DMS114 treated with DMSO at 0.1 percent for 48 hours (cell line): ENCODE measurements around the gene DCLK1.

Experiments used
- DNase-seq: peaks from one replicate; lab custom pipeline; 2025; ENCODE audit not compliant: unreplicated experiment; lab: John Stamatoyannopoulos, UW

DCLK1 gene

GRCh38 chr13:35838356-35838755 is 292.8 kb downstream of the DCLK1 start:
- DNase-seq, result no peak

GRCh38 chr13:35836446-35836845 is 294.7 kb downstream of the DCLK1 start:
- DNase-seq, result no peak

- DNase-seq, result no peak
These were observed 295.2 kb downstream of the DCLK1 start for GRCh38 chr13:35835989-35836388.

- no peak for DNase-seq
These were observed 297.4 kb downstream of the DCLK1 start for GRCh38 chr13:35833608-35834275.

- no peak for DNase-seq
These were observed 298.2 kb downstream of the DCLK1 start for GRCh38 chr13:35833031-35833430.

GRCh38 chr13:35832551-35832950 is 298.6 kb downstream of the DCLK1 start:
- no peak for DNase-seq

GRCh38 chr13:35830850-35831450 is 300.2 kb downstream of the DCLK1 start:
- no peak for DNase-seq

GRCh38 chr13:35826626-35827254 is 304.4 kb downstream of the DCLK1 start:
- DNase-seq, result no peak

GRCh38 chr13:35824825-35825224 is 306.4 kb downstream of the DCLK1 start:
- no peak for DNase-seq

GRCh38 chr13:35824395-35824794 is 306.8 kb downstream of the DCLK1 start:
- DNase-seq, result no peak

GRCh38 chr13:35822666-35823065 is 308.5 kb downstream of the DCLK1 start:
- DNase-seq, result no peak

GRCh38 chr13:35818633-35819067 is 312.5 kb downstream of the DCLK1 start:
- peak; percentile 7 for DNase-seq

- DNase-seq, result no peak
These were observed 313.3 kb downstream of the DCLK1 start for GRCh38 chr13:35817642-35818607.

- DNase-seq, result no peak
These were observed 316.6 kb downstream of the DCLK1 start for GRCh38 chr13:35814605-35815011.

- DNase-seq, result no peak
These were observed 318.4 kb downstream of the DCLK1 start for GRCh38 chr13:35812736-35813135.

- no peak for DNase-seq
These were observed 320.9 kb downstream of the DCLK1 start for GRCh38 chr13:35810321-35810720.

- DNase-seq, result no peak
These were observed 322.3 kb downstream of the DCLK1 start for GRCh38 chr13:35808846-35809245.

- no peak for DNase-seq
These were observed 326.3 kb downstream of the DCLK1 start for GRCh38 chr13:35804901-35805300.

GRCh38 chr13:35797991-35798390 is 333.2 kb downstream of the DCLK1 start:
- no peak for DNase-seq

GRCh38 chr13:35797244-35797643 is 333.9 kb downstream of the DCLK1 start:
- DNase-seq, result no peak

GRCh38 chr13:35796623-35797022 is 334.6 kb downstream of the DCLK1 start:
- DNase-seq, result no peak
